HepG2 (cell line): ENCODE results near the gene MIF4GD. TPM values are rescaled to one million over a fixed set of nuclear protein-coding genes. Genes with fewer than 3 reads are reported as not detected.
A peak's percentile ranks its signal among the peaks of the same experiment; 100 is the strongest.

Experiments used
- AHDC1 ChIP-seq: sonication (generic); formaldehyde crosslinking; IDR thresholded peaks from 2 replicates; pipeline ENCODE4 v1.5.1; 2020; ENCODE audit warnings: mild to moderate bottlenecking, missing genetic modification reagents, borderline replicate concordance
- CREM ChIP-seq, 2 experiments: sonication (generic) in 1 of 2; formaldehyde crosslinking in 1 of 2; IDR thresholded peaks; 2 replicates each; pipeline versions ENCODE4 v1.4.0 to v1.6.1; 2016 to 2020; ENCODE audit warnings: antibody characterized with exemption in 1 of 2, mild to moderate bottlenecking in 1 of 2, missing genetic modification reagents in 1 of 2
- ELF3 ChIP-seq: IDR thresholded peaks from 2 replicates; pipeline ENCODE4 v1.6.1; 2016; ENCODE audit warnings: missing genetic modification reagents, missing compliant biosample characterization
- ELK4 ChIP-seq: sonication (generic); formaldehyde crosslinking; IDR thresholded peaks from 2 replicates; pipeline ENCODE4 v1.9.0; 2021; ENCODE audit warnings: missing genetic modification reagents, borderline replicate concordance
- KAT2B ChIP-seq: fragments of 150-350 bp; IDR thresholded peaks from 2 replicates; pipeline ENCODE4 v1.6.1; 2014; ENCODE audit warnings: low read depth, low read length, borderline replicate concordance
- NFE2 ChIP-seq: sonication (generic); formaldehyde crosslinking; IDR thresholded peaks from 2 replicates; pipeline ENCODE4 v1.4.0; 2020; ENCODE audit warnings: missing genetic modification reagents
- PAXIP1 ChIP-seq: sonication (generic); formaldehyde crosslinking; conservative IDR thresholded peaks from 2 replicates; pipeline ENCODE4 v1.4.0; 2020; ENCODE audit warnings: mild to moderate bottlenecking, missing genetic modification reagents, moderate library complexity
- ZNF354B ChIP-seq: sonication (generic); formaldehyde crosslinking; IDR thresholded peaks from 2 replicates; pipeline ENCODE4 v1.8.0; 2022; ENCODE audit warnings: mild to moderate bottlenecking, missing genetic modification reagents
- ZNF570 ChIP-seq: sonication (generic); formaldehyde crosslinking; IDR thresholded peaks from 2 replicates; pipeline ENCODE4 v1.4.0; 2020; ENCODE audit warnings: mild to moderate bottlenecking, missing genetic modification reagents, borderline replicate concordance
- ZNF687 ChIP-seq: sonication (generic); formaldehyde crosslinking; IDR thresholded peaks from 2 replicates; pipeline ENCODE4 v1.5.1; 2020; ENCODE audit warnings: mild to moderate bottlenecking, missing genetic modification reagents, moderate library complexity
- ZUFSP ChIP-seq: sonication (generic); formaldehyde crosslinking; IDR thresholded peaks from 2 replicates; pipeline ENCODE4 v1.9.0; 2021; ENCODE audit warnings: missing genetic modification reagents, mild to moderate bottlenecking, borderline replicate concordance
- polyA plus RNA-seq, 8 experiments: library from polyadenylated mRNA; depleted of rRNA in 3 of 8; stranded (reverse) in 7 of 8; unstranded in 1 of 8; fragments of >200 nt; fragmentation: Illumina TruSeq in 4 of 8; extraction: Trizol in 4 of 8; gene quantifications; 2 replicates each; pipeline versions ENCODE4 v1.2.1 to v1.2.3, GENCODE V29; 2011 to 2016; ENCODE audit warnings: low read depth in 4 of 8, missing spikeins in 1 of 8, mixed read lengths in 1 of 8; ENCODE audit not compliant: insufficient read depth in 1 of 8
- total RNA-seq, 5 experiments: library from RNA; depleted of rRNA; stranded (reverse); fragments of >200 nt; fragmentation: Illumina TruSeq; extraction: Trizol; gene quantifications; 2 replicates each; pipeline ENCODE4 v1.2.3, GENCODE V29; 2016; ENCODE audit warnings: low read depth in 1 of 5

Gene MIF4GD
- total and polyA plus RNA-seq, 2 of the 13 experiments (the other 11 are each of a cell fraction or from before 2014, with no cell fraction given) = 14.0 to 28.0 TPM

- TF ChIP-seq CREM (IDR thresholded peaks at IDR 0.05) (no peak), CREM (CRISPR knock-in tag; IDR thresholded peaks at IDR 0.05) (no peak), ZNF570 (CRISPR knock-in tag) (no peak), ELK4 (CRISPR knock-in tag) (no peak), NFE2 (no peak), ELF3 (CRISPR knock-in tag) (peak; percentile 68), KAT2B (no peak), ZUFSP (CRISPR knock-in tag) (no peak), AHDC1 (CRISPR knock-in tag) (no peak; the same call in 1 of the 2 replicates), PAXIP1 (CRISPR knock-in tag) (no peak; the same call in 1 of the 2 replicates), ZNF354B (CRISPR knock-in tag) (no peak), ZNF687 (CRISPR knock-in tag) (peak; percentile 78)
These were observed 363 bp upstream of the MIF4GD start (continued) for GRCh38 chr17:75271233-75271954.
